SK-N-MC (cell line): ENCODE data around the gene RPS5.
"Not testable (repeated sequence)": the region's sequence is repeated elsewhere in the genome, so short reads cannot be mapped to it uniquely, and the experiment has no call there.

ENCODE experiments used
- DNase-seq: peaks from one replicate; pipeline ENCODE4 v3.0.0-alpha.2; 2011; ENCODE audit warnings: low read depth, low spot score
- H3K27ac ChIP-seq: fragments of 200-600 bp; sonication (generic); 2 replicates; pipeline ENCODE4 v1.5.1; 2016; ENCODE audit warnings: mixed run types
- H3K36me3 ChIP-seq: fragments of 200-600 bp; sonication (generic); 2 replicates; pipeline ENCODE4 v1.6.1; 2017; ENCODE audit warnings: antibody characterized with exemption, low read length, mixed read lengths; ENCODE audit not compliant: insufficient read depth
- H3K4me3 ChIP-seq: fragments of 200-600 bp; sonication (generic); 2 replicates; pipeline ENCODE4 v1.5.1; 2016
- H3K9ac ChIP-seq: fragments of 200-600 bp; sonication (generic); 2 replicates; pipeline ENCODE4 v1.8.0; 2017; ENCODE audit warnings: mixed run types, mixed read lengths; ENCODE audit not compliant: insufficient read length
- H3K9me3 ChIP-seq: fragments of 200-600 bp; sonication (generic); 2 replicates; pipeline ENCODE4 v1.6.1; 2017; ENCODE audit warnings: low read depth, mild to moderate bottlenecking, antibody characterized with exemption, low read length, moderate library complexity, mixed read lengths
- EZH2 ChIP-seq: fragments of 200-600 bp; sonication (generic); IDR thresholded peaks from one replicate; pipeline ENCODE4 v1.6.1; 2017; ENCODE audit warnings: antibody characterized with exemption
- FOXP2 ChIP-seq: optimal IDR thresholded peaks from 2 replicates; pipeline ENCODE3; 2011; ENCODE audit warnings: mild to moderate bottlenecking, moderate library complexity; ENCODE audit not compliant: insufficient read depth; ENCODE audit errors: extremely low read length, control extremely low read depth
- POLR2AphosphoS5 ChIP-seq: IDR thresholded peaks from 2 replicates; pipeline ENCODE4 v1.6.1; 2012; ENCODE audit warnings: mild to moderate bottlenecking, low read depth, low read length, borderline replicate concordance

Gene RPS5

GRCh38 chr19:58386576-58387337 is at the start of gene RPS5:
TSS of gene RPS5 (plus strand) at chr19:58387269. CDS start at chr19:58388138, 869 bp downstream.
- Histone ChIP-seq H3K36me3 (peaks cover 38% of the 10 kb centered on the region), H3K27ac (peak within 1 kb of the TSS; percentile 95), H3K9me3 (no peaks in the 10 kb centered on the region), H3K4me3 (peak within 1 kb of the TSS; percentile 79), H3K9ac (peak within 1 kb of the TSS; percentile 99)
- TF ChIP-seq EZH2, result no peak
- TF ChIP-seq POLR2AphosphoS5, result peak; percentile 97
- no peak for TF ChIP-seq FOXP2
- DNase-seq, result peak; percentile 98

DNA sequence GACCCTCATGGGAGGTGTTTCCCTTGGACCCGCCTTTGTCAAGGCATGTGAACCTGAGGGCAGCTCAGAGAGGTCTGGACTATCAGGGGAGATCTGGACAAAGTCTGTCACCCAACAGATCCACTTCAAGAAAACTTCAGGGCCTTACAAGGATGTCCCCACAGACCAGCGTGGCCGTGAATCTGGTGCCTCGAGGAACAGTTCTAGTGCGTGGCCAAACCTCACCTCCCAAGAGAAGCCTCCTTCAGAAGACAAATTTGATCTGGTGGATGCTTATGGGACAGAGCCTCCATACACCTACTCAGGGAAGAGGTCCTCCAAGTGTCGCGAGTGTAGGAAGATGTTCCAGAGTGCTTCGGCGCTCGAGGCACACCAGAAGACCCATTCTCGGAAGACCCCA is 48.7 kb upstream of the RPS5 start:
- no peak for DNase-seq
- H3K36me3 ChIP-seq, result peaks cover 13% of the 10 kb centered on the region; the same call in 1 of the 2 replicates
- H3K9ac ChIP-seq, result no peak overlapping the region
- no peak overlapping the region for H3K27ac ChIP-seq
- TF ChIP-seq FOXP2 (no peak), EZH2 (no peak), POLR2AphosphoS5 (no peak)
- no peaks in the 10 kb centered on the region for H3K9me3 ChIP-seq
- H3K4me3 ChIP-seq, result no peak overlapping the region

DNA sequence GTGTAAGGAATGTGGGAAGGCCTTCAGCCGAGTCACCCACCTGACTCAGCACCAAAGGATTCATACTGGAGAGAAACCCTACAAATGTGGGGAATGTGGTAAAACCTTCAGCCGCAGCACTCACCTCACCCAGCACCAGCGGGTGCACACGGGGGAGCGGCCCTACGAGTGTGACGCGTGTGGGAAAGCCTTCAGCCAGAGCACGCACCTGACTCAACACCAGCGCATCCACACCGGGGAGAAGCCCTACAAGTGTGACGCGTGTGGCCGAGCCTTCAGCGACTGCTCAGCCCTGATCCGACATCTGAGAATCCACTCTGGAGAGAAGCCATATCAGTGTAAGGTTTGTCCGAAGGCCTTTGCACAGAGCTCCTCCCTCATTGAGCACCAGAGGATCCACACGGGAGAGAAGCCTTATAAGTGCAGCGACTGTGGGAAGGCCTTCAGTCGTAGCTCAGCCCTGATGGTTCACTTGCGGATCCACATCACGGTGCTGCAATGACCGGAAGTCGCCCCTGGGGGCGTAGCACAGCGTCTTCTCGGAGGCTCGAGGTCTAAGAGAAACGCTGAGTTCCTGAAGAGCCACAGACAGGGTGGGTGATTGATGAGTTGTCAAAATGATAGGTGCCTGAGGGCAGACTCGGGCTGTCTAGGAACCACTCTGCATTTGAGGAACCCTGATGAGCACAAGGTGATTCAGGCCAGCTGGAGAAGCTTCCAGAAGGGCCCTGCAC is 48.1 kb upstream of the RPS5 start:
- Histone ChIP-seq H3K27ac (no peak overlapping the region), H3K9me3 (no peaks in the 10 kb centered on the region), H3K36me3 (peaks cover 13% of the 10 kb centered on the region; the same call in 1 of the 2 replicates), H3K4me3 (no peak overlapping the region), H3K9ac (no peak overlapping the region)
- TF ChIP-seq EZH2, result no peak
- TF ChIP-seq POLR2AphosphoS5, result no peak
- no peak for TF ChIP-seq FOXP2
- no peak for DNase-seq

- no peak for TF ChIP-seq POLR2AphosphoS5
- no peak for TF ChIP-seq EZH2
- no peak for TF ChIP-seq FOXP2
- Histone ChIP-seq H3K9me3 (no peaks in the 10 kb centered on the region), H3K4me3 (no peak overlapping the region), H3K36me3 (no peaks in the 10 kb centered on the region), H3K27ac (no peak overlapping the region), H3K9ac (no peak overlapping the region)
- DNase-seq, result no peak
These were observed 41.5 kb upstream of the RPS5 start for GRCh38 chr19:58345558-58345957.

- peak overlapping the region; percentile 74 for H3K9ac ChIP-seq
- H3K27ac ChIP-seq, result no peak overlapping the region
- TF ChIP-seq FOXP2 (no peak), POLR2AphosphoS5 (peak; percentile 78; the same call in 1 of the 2 replicates)
- no peak for DNase-seq
- no peaks in the 10 kb centered on the region for H3K36me3 ChIP-seq
- H3K4me3 ChIP-seq, result peak overlapping the region; percentile 86
- H3K9me3 ChIP-seq, result no peaks in the 10 kb centered on the region
These were observed 39.8 kb upstream of the RPS5 start for GRCh38 chr19:58346961-58347929.

DNA sequence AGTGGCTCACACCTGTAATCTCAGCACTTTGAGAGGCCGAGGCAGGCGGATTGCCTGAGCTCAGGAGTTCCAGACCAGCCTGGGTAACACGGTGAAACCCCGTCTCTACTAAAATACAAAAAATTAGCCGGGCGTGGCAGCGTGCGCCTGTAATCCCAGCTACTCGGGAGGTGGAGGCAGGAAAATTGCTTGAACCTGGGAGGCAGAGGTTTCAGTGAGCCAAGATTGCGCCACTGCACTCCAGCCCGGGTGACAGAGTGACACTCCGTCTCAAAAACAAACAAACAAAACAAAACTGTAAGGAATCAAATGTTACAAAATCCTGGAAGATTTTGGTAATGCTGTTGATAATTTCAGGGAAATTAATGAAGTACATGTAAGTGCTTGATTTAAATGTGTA is 39.0 kb upstream of the RPS5 start:
- H3K9me3 ChIP-seq, DNase-seq, H3K36me3 ChIP-seq, H3K27ac ChIP-seq: not testable (repeated sequence)
- peak overlapping the region; percentile 74 for H3K9ac ChIP-seq
- H3K4me3 ChIP-seq, result peak overlapping the region; percentile 86

DNA sequence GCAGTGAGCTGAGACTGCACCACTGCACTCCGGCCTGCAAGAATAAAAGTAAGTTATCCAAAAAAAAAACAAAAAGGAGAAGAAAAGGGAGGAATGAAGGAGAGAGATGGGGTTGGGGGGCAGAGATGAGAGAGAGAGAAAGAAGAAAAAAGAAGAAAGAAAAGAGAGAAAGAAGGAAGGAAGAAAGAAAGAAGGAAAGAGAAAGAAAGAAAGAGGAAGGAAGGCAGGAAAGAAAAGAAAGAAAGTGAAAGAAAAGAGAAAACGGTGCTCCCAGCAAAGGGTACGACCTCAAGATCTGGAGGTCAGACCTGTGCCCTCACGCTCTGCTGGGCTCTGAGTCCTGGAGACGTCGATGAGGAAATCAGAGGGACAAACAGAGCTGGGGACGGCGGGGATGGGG is 37.5 kb upstream of the RPS5 start:
- H3K9ac ChIP-seq, result no peak overlapping the region
- DNase-seq, result no peak
- no peaks in the 10 kb centered on the region for H3K9me3 ChIP-seq
- no peaks in the 10 kb centered on the region for H3K36me3 ChIP-seq
- no peak overlapping the region for H3K27ac ChIP-seq
- TF ChIP-seq FOXP2, result no peak
- TF ChIP-seq POLR2AphosphoS5, result no peak
- no peak for TF ChIP-seq EZH2
- H3K4me3 ChIP-seq, result no peak overlapping the region

DNA sequence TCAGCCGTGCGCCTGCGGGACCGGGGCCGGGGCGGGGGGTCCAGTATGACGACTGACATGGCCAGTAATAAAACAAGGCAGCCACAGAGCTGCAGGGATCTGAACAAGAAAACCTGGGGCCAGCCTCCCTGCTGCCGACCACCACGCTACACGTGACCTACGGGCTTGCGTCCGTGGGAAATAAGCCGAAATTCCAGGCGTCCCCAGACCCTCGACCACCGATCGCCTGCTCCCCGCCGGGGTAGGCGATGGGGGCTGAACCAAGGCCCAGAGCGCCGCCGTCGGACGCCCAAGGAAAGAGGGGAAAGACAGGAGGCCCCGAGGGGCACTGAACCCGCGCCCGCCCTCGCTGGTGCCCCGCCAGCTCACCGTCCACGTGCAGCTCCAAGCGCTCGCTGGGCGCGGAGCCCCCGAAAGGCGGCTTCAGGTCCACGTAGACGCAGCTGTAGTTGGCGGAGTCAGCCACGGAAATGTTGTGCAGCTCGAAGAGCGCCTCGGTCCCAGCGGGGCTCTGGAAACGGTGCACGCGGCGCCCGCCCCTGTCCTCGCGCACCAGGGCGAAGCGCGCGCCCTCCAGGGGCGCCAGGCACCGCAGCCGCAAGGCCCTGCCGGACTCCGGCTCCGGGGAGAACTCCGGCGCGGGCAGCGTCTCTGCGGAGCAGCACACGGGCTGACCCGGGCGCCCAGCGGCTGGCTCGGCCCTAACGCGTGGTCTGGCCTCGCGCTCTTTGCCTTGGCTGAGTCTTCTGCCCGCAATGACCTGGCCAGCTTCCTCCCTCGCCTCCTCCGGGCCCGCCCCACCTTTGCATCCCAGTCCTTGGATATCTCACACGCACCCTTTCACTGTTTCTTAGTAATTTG is 36.8 kb upstream of the RPS5 start:
- Histone ChIP-seq H3K9me3 (no peaks in the 10 kb centered on the region), H3K27ac (no peak overlapping the region), H3K9ac (no peak overlapping the region), H3K4me3 (no peak overlapping the region), H3K36me3 (no peaks in the 10 kb centered on the region)
- no peak for TF ChIP-seq EZH2
- TF ChIP-seq FOXP2, result no peak
- TF ChIP-seq POLR2AphosphoS5, result no peak
- DNase-seq, result no peak
